K562 (cell line): ENCODE results near the gene EPHA1. TPM values are rescaled to one million over a fixed set of nuclear protein-coding genes. Genes with fewer than 3 reads are reported as not detected.
A peak's percentile ranks its signal among the peaks of the same experiment; 100 is the strongest.

Experiments used
- CHD1 ChIP-seq: fragments of 200-600 bp; sonication (generic); IDR thresholded peaks from one replicate; pipeline ENCODE4 v1.6.1; 2012; ENCODE audit warnings: mild to moderate bottlenecking, moderate library complexity, low read length, inconsistent platforms
- CTBP1 ChIP-seq: fragments of 450-650 bp; IDR thresholded peaks from 2 replicates; pipeline ENCODE4 v1.6.1; 2016; ENCODE audit warnings: borderline replicate concordance
- GTF2A2 ChIP-seq: IDR thresholded peaks from 2 replicates; pipeline ENCODE4 v1.6.1; 2016; ENCODE audit warnings: mild to moderate bottlenecking, missing genetic modification characterization, missing compliant biosample characterization
- JUND ChIP-seq, 2 experiments: IDR thresholded peaks; 2 replicates in 1 of 2; 3 replicates in 1 of 2; pipeline ENCODE4 v1.6.1; 2011; ENCODE audit warnings: borderline replicate concordance in 2 of 2, low read depth in 2 of 2, low read length in 2 of 2, improper control_type of control experiment in 1 of 2, missing biosample characterization in 1 of 2, missing genetic modification characterization in 1 of 2, missing genetic modification reagents in 1 of 2
- MCM7 ChIP-seq, 2 experiments: fragments of 450-650 bp; IDR thresholded peaks; 2 replicates each; pipeline ENCODE4 v1.6.1; 2016 to 2018
- NCOA6 ChIP-seq: fragments of 450-650 bp; IDR thresholded peaks from 2 replicates; pipeline ENCODE4 v1.6.1; 2017; ENCODE audit warnings: mild to moderate bottlenecking
- NR2C2 ChIP-seq, 2 experiments: fragments of 200-800 bp in 1 of 2; sonication (Bioruptor generic) in 1 of 2; sonication (generic) in 1 of 2; formaldehyde crosslinking in 1 of 2; IDR thresholded peaks; 2 replicates each; pipeline versions ENCODE4 v1.6.1 to v1.8.0; 2016 to 2022; ENCODE audit warnings: mild to moderate bottlenecking in 1 of 2, missing compliant biosample characterization in 1 of 2, missing genetic modification characterization in 1 of 2, missing genetic modification reagents in 1 of 2
- SMAD4 ChIP-seq: fragments of 250-450 bp; sonication (Bioruptor Pico); conservative IDR thresholded peaks from 2 replicates; pipeline ENCODE4 v1.8.0; 2021; ENCODE audit warnings: inconsistent platforms, mild to moderate bottlenecking, moderate library complexity
- TAF15 ChIP-seq: fragments of 200-400 bp; formaldehyde crosslinking; IDR thresholded peaks from 2 replicates; pipeline ENCODE4 v1.6.1; 2017; ENCODE audit warnings: mild to moderate bottlenecking, low read depth, low read length, moderate library complexity
- TRIM24 ChIP-seq, 2 experiments: fragments of 450-650 bp; IDR thresholded peaks; 2 replicates each; pipeline ENCODE4 v1.6.1; 2016
- ZNF24 ChIP-seq: fragments of 450-650 bp; IDR thresholded peaks from 2 replicates; pipeline ENCODE4 v1.6.1; 2016
- ZNF384 ChIP-seq: IDR thresholded peaks from 2 replicates; pipeline ENCODE4 v1.6.1; 2012; ENCODE audit warnings: low read depth, low read length, improper control_type of control experiment
- polyA plus RNA-seq, 8 experiments: library from polyadenylated mRNA; depleted of rRNA in 4 of 8; stranded (reverse) in 5 of 8; unstranded in 3 of 8; fragments of >200 nt; fragmentation: Nextera tagmentation in 2 of 8; fragmentation: Illumina TruSeq in 1 of 8; extraction: Ambion mirVana in 2 of 8; extraction: Trizol in 1 of 8; gene quantifications; 2 replicates each; pipeline versions ENCODE4 v1.2.1 to v1.2.3, GENCODE V29; 2011 to 2014; ENCODE audit warnings: inconsistent platforms in 1 of 8, missing spikeins in 1 of 8
- total RNA-seq, 7 experiments: library from RNA; depleted of rRNA in 6 of 7; stranded (reverse); fragments of >200 nt in 6 of 7; fragmentation: Illumina TruSeq in 2 of 7; extraction: Trizol in 2 of 7; gene quantifications; 2 replicates each; pipeline versions ENCODE4 v1.2.1 to v1.2.3, GENCODE V29; 2011 to 2021; ENCODE audit warnings: low replicate concordance in 1 of 7
- TF ChIP-seq, protein P1 (sequence below): fragments of 250-450 bp; sonication (Bioruptor Pico); IDR thresholded peaks from 2 replicates; pipeline ENCODE4 v1.4.0; 2020; ENCODE audit warnings: mild to moderate bottlenecking, moderate library complexity, borderline replicate concordance
- TF ChIP-seq, protein P2 (sequence below), 2 experiments: fragments of 450-650 bp in 1 of 2; IDR thresholded peaks; 2 replicates each; pipeline ENCODE4 v1.6.1; 2011 to 2017; ENCODE audit warnings: low read depth in 2 of 2, antibody characterized with exemption in 1 of 2, borderline replicate concordance in 1 of 2, low read length in 1 of 2, mild to moderate bottlenecking in 1 of 2, mixed read lengths in 1 of 2; ENCODE audit not compliant: control insufficient read depth in 1 of 2
- TF ChIP-seq, protein P3 (sequence below): sonication (generic); formaldehyde crosslinking; IDR thresholded peaks from 2 replicates; pipeline ENCODE4 v1.8.0; 2022; ENCODE audit warnings: mild to moderate bottlenecking, missing genetic modification reagents
- TF ChIP-seq, protein P4 (sequence below): fragments of 250-450 bp; sonication (Bioruptor Pico); IDR thresholded peaks from 2 replicates; pipeline ENCODE4 v1.4.0; 2020; ENCODE audit warnings: borderline replicate concordance

Gene EPHA1
- total and polyA plus RNA-seq, 9 of the 15 experiments (the other 6 are each of a cell fraction or from before 2014, with no cell fraction given), result 0.22 to 0.57 (median 0.32) TPM; not detected in 6

DNA sequence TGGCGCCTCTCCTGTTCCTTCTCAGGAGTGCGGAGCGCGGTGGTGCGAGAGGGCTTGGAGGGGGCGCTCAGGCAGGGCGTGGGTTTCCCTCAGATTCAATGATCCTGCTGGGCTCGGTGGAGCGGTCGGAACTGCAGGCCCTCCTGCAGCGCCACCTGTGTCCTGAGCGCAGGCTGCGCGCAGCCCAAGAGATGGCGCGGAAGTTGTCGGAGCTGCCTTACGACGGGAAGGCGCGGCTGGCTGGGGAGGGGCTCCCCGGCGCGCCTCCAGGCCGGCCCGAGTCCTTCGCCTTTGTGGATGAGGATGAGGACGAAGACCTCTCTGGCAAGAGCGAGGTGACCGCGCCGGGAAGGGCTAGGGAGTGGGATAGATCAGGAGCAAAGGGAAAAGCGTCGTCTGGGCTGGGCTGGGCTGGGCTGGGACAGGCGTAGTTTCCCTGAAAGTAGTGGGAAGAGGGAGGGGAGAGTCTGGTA is 63.2 kb downstream of the EPHA1 start (continued):
- TF ChIP-seq, protein P1, sequence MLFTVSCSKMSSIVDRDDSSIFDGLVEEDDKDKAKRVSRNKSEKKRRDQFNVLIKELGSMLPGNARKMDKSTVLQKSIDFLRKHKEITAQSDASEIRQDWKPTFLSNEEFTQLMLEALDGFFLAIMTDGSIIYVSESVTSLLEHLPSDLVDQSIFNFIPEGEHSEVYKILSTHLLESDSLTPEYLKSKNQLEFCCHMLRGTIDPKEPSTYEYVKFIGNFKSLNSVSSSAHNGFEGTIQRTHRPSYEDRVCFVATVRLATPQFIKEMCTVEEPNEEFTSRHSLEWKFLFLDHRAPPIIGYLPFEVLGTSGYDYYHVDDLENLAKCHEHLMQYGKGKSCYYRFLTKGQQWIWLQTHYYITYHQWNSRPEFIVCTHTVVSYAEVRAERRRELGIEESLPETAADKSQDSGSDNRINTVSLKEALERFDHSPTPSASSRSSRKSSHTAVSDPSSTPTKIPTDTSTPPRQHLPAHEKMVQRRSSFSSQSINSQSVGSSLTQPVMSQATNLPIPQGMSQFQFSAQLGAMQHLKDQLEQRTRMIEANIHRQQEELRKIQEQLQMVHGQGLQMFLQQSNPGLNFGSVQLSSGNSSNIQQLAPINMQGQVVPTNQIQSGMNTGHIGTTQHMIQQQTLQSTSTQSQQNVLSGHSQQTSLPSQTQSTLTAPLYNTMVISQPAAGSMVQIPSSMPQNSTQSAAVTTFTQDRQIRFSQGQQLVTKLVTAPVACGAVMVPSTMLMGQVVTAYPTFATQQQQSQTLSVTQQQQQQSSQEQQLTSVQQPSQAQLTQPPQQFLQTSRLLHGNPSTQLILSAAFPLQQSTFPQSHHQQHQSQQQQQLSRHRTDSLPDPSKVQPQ (CRISPR knock-in tag), result no peak
- TF ChIP-seq, protein P2, sequence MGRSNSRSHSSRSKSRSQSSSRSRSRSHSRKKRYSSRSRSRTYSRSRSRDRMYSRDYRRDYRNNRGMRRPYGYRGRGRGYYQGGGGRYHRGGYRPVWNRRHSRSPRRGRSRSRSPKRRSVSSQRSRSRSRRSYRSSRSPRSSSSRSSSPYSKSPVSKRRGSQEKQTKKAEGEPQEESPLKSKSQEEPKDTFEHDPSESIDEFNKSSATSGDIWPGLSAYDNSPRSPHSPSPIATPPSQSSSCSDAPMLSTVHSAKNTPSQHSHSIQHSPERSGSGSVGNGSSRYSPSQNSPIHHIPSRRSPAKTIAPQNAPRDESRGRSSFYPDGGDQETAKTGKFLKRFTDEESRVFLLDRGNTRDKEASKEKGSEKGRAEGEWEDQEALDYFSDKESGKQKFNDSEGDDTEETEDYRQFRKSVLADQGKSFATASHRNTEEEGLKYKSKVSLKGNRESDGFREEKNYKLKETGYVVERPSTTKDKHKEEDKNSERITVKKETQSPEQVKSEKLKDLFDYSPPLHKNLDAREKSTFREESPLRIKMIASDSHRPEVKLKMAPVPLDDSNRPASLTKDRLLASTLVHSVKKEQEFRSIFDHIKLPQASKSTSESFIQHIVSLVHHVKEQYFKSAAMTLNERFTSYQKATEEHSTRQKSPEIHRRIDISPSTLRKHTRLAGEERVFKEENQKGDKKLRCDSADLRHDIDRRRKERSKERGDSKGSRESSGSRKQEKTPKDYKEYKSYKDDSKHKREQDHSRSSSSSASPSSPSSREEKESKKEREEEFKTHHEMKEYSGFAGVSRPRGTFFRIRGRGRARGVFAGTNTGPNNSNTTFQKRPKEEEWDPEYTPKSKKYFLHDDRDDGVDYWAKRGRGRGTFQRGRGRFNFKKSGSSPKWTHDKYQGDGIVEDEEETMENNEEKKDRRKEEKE (IDR thresholded peaks at IDR 0.05; ENCODE audit: borderline replicate concordance in 1 of 2, control insufficient read depth in 1 of 2, low read depth in 2 of 2, low read length in 1 of 2), result 0 out of 4 replicates have a peak, but pooled peaks of 1 of the 2 experiments have one; percentile 66
- TF ChIP-seq TAF15, result no peak
- TF ChIP-seq, protein P3, sequence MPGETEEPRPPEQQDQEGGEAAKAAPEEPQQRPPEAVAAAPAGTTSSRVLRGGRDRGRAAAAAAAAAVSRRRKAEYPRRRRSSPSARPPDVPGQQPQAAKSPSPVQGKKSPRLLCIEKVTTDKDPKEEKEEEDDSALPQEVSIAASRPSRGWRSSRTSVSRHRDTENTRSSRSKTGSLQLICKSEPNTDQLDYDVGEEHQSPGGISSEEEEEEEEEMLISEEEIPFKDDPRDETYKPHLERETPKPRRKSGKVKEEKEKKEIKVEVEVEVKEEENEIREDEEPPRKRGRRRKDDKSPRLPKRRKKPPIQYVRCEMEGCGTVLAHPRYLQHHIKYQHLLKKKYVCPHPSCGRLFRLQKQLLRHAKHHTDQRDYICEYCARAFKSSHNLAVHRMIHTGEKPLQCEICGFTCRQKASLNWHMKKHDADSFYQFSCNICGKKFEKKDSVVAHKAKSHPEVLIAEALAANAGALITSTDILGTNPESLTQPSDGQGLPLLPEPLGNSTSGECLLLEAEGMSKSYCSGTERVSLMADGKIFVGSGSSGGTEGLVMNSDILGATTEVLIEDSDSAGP (CRISPR knock-in tag), result no peak
- TF ChIP-seq JUND (IDR thresholded peaks at IDR 0.05; ENCODE audit: borderline replicate concordance, low read depth, low read length), result peak; percentile 43; the same call in 1 of the 2 replicates
- TF ChIP-seq JUND (tag; IDR thresholded peaks at IDR 0.05; ENCODE audit: borderline replicate concordance, low read depth, low read length), result peak; percentile 48; the same call in 1 of the 3 replicates
- TF ChIP-seq TRIM24 (IDR thresholded peaks at IDR 0.05), result peak in 1 of 2 experiments; percentile 79; a peak in 2 of 4 replicates
- TF ChIP-seq SMAD4, result peak; percentile 40; the same call in 1 of the 2 replicates
- no peak for TF ChIP-seq GTF2A2 (tag)
- TF ChIP-seq CHD1, result no peak
- TF ChIP-seq, protein P4, sequence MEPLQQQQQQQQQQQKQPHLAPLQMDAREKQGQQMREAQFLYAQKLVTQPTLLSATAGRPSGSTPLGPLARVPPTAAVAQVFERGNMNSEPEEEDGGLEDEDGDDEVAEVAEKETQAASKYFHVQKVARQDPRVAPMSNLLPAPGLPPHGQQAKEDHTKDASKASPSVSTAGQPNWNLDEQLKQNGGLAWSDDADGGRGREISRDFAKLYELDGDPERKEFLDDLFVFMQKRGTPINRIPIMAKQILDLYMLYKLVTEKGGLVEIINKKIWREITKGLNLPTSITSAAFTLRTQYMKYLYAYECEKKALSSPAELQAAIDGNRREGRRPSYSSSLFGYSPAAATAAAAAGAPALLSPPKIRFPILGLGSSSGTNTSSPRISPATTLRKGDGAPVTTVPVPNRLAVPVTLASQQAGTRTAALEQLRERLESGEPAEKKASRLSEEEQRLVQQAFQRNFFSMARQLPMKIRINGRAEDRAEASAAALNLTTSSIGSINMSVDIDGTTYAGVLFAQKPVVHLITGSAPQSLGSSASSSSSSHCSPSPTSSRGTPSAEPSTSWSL (CRISPR knock-in tag), result no peak
- TF ChIP-seq NCOA6, result peak; percentile 94
- 0 out of 2 replicates have a peak, but pooled peaks have one; percentile 40 for TF ChIP-seq ZNF24
- no peak; the same call in 1 of the 2 replicates for TF ChIP-seq ZNF384
- no peak for TF ChIP-seq MCM7 (IDR thresholded peaks at IDR 0.05)
- 0 out of 2 replicates have a peak, but pooled peaks have one; percentile 54 for TF ChIP-seq NR2C2 (CRISPR knock-in tag; IDR thresholded peaks at IDR 0.05)
- TF ChIP-seq NR2C2 (tag; IDR thresholded peaks at IDR 0.05), result no peak
- TF ChIP-seq CTBP1, result peak; percentile 90
